ENCODE results near the gene SPECC1.
"Not testable (repeated sequence)": the region's sequence is repeated elsewhere in the genome, so short reads cannot be mapped to it uniquely, and the experiment has no call there.

GRCh38 chr17:20239776-20240175, 230.6 kb downstream of the SPECC1 start:
- not testable (repeated sequence) for TF ChIP-seq CTCF, EP300, POLR2A, POLR2AphosphoS5 (IDR thresholded peaks at IDR 0.05)

Measured in sigmoid colon (tissue), 4 donors.